SU-DHL-6 (cell line): ENCODE results near the gene SPATS1.

Experiments used
- EZH2phosphoT487 ChIP-seq: fragments of 200-600 bp; sonication (generic), shearing (Covaris generic); conservative IDR thresholded peaks from 2 replicates; pipeline ENCODE4 v1.6.1; 2018; ENCODE audit warnings: mild to moderate bottlenecking, antibody characterized with exemption, low read length, moderate library complexity, mixed read lengths
- TF ChIP-seq, protein P1 (sequence below): fragments of 200-600 bp; sonication (generic); IDR thresholded peaks from one replicate; pipeline ENCODE4 v1.5.1; 2017; ENCODE audit warnings: antibody characterized with exemption, mild to moderate bottlenecking, low read length, moderate library complexity; ENCODE audit not compliant: insufficient read depth, poor library complexity, severe bottlenecking

DNA sequence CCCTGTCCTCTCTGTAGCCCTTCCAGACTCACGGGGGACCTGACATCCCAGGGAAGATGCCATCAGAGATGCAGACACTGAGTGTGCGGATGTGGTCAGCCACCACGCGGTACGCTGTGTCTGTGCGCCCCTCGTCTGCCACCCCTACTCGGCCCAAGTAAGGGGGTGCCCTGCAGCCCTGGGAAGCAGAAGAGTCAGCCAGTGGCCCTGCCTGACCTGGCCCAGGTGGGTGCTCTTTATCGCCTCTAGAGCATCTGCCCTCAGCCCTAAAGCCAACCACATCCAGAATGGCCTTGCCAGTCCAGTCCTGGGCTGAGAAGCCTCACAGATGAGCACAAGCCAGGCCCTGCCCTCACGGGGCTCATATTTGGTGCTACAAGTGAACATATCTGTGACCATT is 35.2 kb upstream of the SPATS1 start:
- TF ChIP-seq, protein P1, sequence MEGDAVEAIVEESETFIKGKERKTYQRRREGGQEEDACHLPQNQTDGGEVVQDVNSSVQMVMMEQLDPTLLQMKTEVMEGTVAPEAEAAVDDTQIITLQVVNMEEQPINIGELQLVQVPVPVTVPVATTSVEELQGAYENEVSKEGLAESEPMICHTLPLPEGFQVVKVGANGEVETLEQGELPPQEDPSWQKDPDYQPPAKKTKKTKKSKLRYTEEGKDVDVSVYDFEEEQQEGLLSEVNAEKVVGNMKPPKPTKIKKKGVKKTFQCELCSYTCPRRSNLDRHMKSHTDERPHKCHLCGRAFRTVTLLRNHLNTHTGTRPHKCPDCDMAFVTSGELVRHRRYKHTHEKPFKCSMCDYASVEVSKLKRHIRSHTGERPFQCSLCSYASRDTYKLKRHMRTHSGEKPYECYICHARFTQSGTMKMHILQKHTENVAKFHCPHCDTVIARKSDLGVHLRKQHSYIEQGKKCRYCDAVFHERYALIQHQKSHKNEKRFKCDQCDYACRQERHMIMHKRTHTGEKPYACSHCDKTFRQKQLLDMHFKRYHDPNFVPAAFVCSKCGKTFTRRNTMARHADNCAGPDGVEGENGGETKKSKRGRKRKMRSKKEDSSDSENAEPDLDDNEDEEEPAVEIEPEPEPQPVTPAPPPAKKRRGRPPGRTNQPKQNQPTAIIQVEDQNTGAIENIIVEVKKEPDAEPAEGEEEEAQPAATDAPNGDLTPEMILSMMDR = no peak
- TF ChIP-seq EZH2phosphoT487 = no peak
